ENCODE data around the gene TTLL11. TPM values are rescaled to one million over a fixed set of nuclear protein-coding genes. Genes with fewer than 3 reads are reported as not detected.

The TTLL11 gene
- total RNA-seq, 1 donor from 2014 or later: 0.75 TPM

DNA sequence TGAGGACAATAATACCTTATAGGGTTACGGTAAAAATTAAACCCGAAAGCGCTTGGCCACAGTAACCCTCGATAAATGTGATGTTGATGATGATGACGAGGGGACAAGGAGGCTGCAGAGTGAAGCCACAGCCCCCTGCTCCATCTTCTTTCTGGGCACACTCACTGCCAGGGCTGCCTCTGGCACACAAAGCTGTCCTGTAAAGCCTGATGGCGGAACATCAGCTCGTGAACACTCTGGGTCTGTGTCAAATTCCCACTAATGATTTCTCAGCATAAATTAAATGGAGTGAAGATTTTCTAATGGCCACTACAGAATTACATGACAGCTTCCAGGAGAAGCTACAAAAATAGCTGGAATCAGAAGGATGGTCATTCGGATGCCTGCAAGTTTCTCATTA is 142.2 kb downstream of the TTLL11 start:
- Mint-ChIP-seq H3K4me3 (no peak overlapping the region), H3K9me3 (no peaks in the 10 kb centered on the region), H3K4me1 (peaks cover 18% of the 10 kb centered on the region), H3K27me3 (ENCODE audit: insufficient read depth, low read depth) (no peaks in the 10 kb centered on the region), H3K36me3 (no peaks in the 10 kb centered on the region), H3K27ac (no peak overlapping the region)
- Histone ChIP-seq H3K9me3 (ENCODE audit: low read depth) (no peaks in the 10 kb centered on the region), H3F3A (ENCODE audit: low read depth) (no peaks in the 10 kb centered on the region), H3K4me2 (no peak overlapping the region), H3K4me3 (no peak overlapping the region), H3K79me2 (ENCODE audit: low read depth) (no peaks in the 10 kb centered on the region), H3K27me3 (no peaks in the 10 kb centered on the region), H2AFZ (replicated peaks) (no peak overlapping the region), H3K9ac (no peak overlapping the region), H3K27ac (no peak overlapping the region), H3K36me3 (no peaks in the 10 kb centered on the region), H3K4me1 (peaks cover 5% of the 10 kb centered on the region), H4K20me1 (ENCODE audit: low read depth) (no peaks in the 10 kb centered on the region)
- TF ChIP-seq CTCF (IDR thresholded peaks at IDR 0.05): no peak
- no peak for TF ChIP-seq EZH2 (IDR thresholded peaks at IDR 0.05)
- no peak for TF ChIP-seq EZH2phosphoT487 (IDR thresholded peaks at IDR 0.05)
- DNase-seq (ENCODE audit: low spot score): no peak

- H3K9ac ChIP-seq: no peak overlapping the region
- no peaks in the 10 kb centered on the region for H3K36me3 ChIP-seq
- H3K4me1 ChIP-seq: peaks cover 5% of the 10 kb centered on the region
- no peaks in the 10 kb centered on the region for H3K27me3 ChIP-seq
- H3K79me2 ChIP-seq (ENCODE audit: low read depth): no peaks in the 10 kb centered on the region
- no peak for TF ChIP-seq EZH2 (IDR thresholded peaks at IDR 0.05)
- TF ChIP-seq EZH2phosphoT487 (IDR thresholded peaks at IDR 0.05): no peak
- no peak for TF ChIP-seq CTCF (IDR thresholded peaks at IDR 0.05)
- no peaks in the 10 kb centered on the region for H3K27me3 Mint-ChIP-seq (ENCODE audit: insufficient read depth, low read depth)
- no peak overlapping the region for H3K27ac Mint-ChIP-seq
- no peaks in the 10 kb centered on the region for H4K20me1 ChIP-seq (ENCODE audit: low read depth)
- H3F3A ChIP-seq (ENCODE audit: low read depth): no peaks in the 10 kb centered on the region
- H3K36me3 Mint-ChIP-seq: no peaks in the 10 kb centered on the region
- no peak overlapping the region for H3K27ac ChIP-seq
- no peak overlapping the region for H3K4me3 ChIP-seq
- no peak overlapping the region for H3K4me2 ChIP-seq
- H3K9me3 Mint-ChIP-seq: no peaks in the 10 kb centered on the region
- no peaks in the 10 kb centered on the region for H3K9me3 ChIP-seq (ENCODE audit: low read depth)
- no peak overlapping the region for H2AFZ ChIP-seq (replicated peaks)
- peaks cover 20% of the 10 kb centered on the region for H3K4me1 Mint-ChIP-seq
- H3K4me3 Mint-ChIP-seq: no peak overlapping the region
- no peak for DNase-seq (ENCODE audit: low spot score)
Measured at GRCh38 chr9:121950441-121950840, 142.7 kb downstream of the TTLL11 start.

GRCh38 chr9:121949766-121950165 is 143.3 kb downstream of the TTLL11 start:
- no peak overlapping the region for H2AFZ ChIP-seq (replicated peaks)
- peaks cover 5% of the 10 kb centered on the region for H3K4me1 ChIP-seq
- no peaks in the 10 kb centered on the region for H3F3A ChIP-seq (ENCODE audit: low read depth)
- H3K27me3 Mint-ChIP-seq (ENCODE audit: insufficient read depth, low read depth): no peaks in the 10 kb centered on the region
- H3K27me3 ChIP-seq: no peaks in the 10 kb centered on the region
- no peaks in the 10 kb centered on the region for H3K9me3 ChIP-seq (ENCODE audit: low read depth)
- H3K4me3 ChIP-seq: no peak overlapping the region
- no peaks in the 10 kb centered on the region for H3K9me3 Mint-ChIP-seq
- no peak overlapping the region for H3K4me3 Mint-ChIP-seq
- no peak for DNase-seq (ENCODE audit: low spot score)
- H3K27ac Mint-ChIP-seq: no peak overlapping the region
- H3K36me3 Mint-ChIP-seq: no peaks in the 10 kb centered on the region
- peaks cover 21% of the 10 kb centered on the region for H3K4me1 Mint-ChIP-seq
- no peaks in the 10 kb centered on the region for H3K36me3 ChIP-seq
- H3K4me2 ChIP-seq: no peak overlapping the region
- H3K9ac ChIP-seq: no peak overlapping the region
- H3K79me2 ChIP-seq (ENCODE audit: low read depth): no peaks in the 10 kb centered on the region
- no peak overlapping the region for H3K27ac ChIP-seq
- TF ChIP-seq CTCF (IDR thresholded peaks at IDR 0.05) (no peak), EZH2phosphoT487 (IDR thresholded peaks at IDR 0.05) (no peak), EZH2 (IDR thresholded peaks at IDR 0.05) (no peak)
- no peaks in the 10 kb centered on the region for H4K20me1 ChIP-seq (ENCODE audit: low read depth)

Data from neural progenitor cell (in vitro differentiated cells).